Smooth muscle cell of the brain vasculature (primary cell): ENCODE data around the gene MACO1.
"Not testable (repeated sequence)": the region's sequence is repeated elsewhere in the genome, so short reads cannot be mapped to it uniquely, and the experiment has no call there.

Experiments
- DNase-seq: peaks from one replicate; pipeline ENCODE4 v3.0.0-alpha.2; 2012; ENCODE audit warnings: low read depth, low spot score

Gene MACO1

DNA sequence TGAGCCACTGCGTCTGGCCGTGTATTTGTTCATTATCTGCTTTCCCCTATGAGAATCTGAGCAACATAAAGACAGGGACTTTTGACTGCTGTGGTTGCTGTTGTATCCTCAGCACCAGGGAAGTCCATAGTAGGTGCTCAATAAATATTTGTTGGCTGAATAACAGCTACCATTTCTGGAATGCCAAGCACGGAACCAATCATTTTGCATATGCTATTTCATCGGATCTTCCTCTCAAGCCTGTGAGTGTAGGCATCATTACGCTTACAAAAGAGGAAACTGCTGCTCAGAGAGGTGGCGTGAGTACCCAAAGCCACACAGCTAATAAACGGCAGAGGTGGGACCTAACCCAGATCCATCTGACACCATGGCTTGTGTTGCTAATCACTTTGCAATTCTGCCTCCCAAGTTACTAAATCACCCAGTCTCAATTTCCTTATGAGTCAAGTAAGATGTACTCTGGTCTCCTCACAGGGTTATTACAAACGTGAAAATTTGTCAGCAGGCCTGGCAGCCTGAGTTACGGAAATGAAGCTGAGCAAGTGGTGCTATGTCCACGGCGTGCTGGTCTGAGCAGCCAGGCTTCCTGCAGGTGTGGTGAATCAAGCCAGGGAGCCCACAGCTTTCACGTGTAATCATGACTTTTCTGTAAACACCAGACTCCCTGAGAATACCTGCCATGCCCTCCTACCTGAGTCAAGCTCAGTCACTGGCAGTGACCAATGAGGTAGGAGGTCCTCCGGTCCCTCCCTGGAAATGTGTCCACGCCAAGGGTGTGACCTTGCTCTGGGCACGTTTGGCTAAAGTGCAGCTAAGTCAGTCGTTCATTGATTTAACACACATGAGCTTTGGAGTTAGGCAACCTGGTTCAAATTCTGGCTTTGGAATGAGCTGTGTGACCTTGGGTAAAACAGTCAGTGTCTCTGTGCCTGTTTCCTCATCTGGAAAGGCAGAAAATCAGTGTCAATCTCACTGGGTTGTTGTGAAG is 5.3 kb upstream of the MACO1 start:
- no peak for DNase-seq

DNA sequence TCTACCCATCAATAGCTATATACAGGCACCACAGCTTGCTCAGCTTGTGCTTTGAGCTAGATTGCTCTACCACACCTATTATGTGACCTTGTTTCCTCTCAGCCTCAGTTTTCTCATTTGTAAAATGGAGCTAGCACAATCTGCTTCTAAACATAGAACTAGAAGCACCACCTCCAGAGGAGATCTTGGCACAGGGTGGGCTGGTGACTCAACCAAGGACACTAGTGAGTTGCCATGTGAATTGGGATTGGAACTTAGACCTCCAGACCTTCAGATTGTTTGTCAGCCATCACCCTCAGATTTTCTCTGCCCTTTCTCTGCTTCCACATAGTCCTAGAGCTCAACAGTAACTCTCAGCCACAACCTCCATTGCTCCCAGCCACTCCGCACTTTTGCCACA is 3.0 kb upstream of the MACO1 start:
- no peak for DNase-seq

DNA sequence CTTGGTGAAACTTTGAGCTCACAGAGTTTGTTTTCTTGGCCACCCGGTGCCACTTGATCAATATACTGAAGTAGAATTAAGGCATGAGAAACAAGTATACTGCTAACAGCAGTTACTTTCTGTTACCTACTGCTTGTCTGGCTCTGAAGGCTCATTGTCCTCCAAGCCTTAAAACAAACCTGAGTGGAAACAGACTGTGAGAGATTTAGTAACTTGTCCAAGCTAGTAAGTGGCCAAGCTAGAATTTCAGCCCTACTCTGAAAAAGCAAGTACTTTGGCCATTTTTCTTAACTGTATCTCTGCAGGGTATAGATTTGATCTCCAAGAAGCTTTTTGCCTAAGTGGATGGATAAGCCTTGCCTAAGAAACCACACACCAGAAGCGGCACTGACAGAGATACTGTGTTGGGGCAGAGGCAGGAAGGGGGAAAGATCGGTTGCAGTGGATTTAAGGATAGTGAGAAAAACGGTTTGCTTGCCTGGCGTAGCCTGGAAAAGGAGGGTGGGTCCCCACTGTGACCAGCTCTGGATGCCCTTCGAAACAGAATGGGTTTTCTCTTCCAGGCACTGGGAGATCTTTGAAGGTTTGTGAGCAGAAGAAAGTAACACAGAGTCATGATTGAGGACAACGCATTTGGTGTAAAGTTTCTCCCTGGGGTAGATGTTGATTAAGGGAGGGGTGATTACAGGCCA is 2.1 kb upstream of the MACO1 start:
- DNase-seq: no peak

DNA sequence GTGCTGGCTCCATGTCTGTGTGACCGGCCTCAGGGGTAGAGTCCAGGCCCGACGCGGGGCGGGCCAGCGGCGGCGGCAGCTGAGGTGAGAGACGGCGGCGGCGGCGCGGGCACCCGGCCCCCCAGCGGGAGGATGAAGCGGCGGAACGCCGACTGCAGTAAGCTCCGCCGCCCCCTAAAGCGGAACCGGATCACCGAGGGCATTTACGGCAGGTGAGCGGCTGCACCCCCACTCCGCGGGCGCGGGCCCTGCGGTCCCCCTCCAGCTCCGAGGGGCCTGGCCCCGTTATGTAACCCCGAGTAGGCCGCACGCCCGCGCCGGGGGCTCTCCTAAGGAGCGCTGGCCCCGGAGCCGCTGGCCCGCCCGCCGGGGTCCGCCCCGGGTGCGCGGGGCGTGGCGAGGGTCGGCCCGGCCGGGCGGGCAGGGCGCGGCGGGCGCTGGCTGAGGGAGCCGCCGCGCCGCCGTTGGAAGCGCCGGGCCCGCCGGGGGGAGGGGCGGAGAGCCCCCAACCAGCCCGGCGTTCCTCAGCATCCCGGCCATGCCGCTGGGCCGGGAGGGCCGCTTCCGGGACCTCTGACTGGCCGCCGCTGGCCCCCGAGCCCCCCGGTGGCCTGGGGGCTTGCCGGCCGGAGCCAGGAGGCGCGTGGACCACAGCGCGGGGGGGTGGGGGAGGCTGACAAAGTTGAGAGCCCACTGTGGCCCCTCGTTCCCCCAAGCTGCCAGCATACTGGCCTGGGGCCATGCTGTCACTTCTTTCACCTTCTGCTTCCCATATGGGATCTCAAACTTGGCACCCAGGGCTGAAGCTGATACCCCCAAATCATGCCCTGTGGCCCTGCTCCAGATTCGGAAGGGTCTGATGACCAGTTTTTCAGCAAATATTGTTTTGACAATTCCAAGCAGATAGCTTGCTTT is 527 bp downstream of the MACO1 start:
- DNase-seq: no peak

DNA sequence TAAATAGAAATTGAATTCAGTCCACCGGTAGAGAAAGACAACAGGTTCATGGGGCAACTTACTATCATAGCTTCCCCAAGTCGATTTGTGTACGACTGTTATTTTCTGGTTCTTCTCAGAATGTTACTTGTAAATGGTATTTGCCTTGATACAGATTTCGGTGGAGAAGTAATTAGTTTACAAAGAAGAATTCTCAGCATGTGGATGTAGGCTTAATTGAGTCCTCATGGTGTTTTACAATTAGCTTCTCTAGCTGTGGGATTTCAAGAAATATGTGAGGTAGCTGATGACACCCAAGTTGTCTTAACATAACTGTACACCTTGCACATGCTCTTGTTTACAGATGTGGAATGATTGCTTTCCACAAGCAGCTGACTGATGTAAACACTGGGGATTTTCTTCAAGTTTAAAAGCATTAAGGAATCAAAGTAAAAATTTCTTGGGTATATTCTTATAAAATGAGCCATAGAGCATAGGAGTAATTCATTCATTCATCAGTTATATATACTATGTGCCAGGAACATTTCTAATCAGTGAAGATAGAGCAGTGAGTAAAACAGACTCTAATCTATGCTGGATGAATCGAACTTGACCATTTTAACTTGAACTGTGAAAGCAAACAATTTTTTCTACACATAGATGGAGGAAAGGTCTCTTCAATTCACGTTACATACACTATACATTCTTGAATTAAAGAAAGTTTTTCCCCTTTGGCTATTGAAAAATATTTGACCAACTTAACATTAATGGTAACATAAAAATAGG is 1.4 kb downstream of the MACO1 start:
- DNase-seq: no peak

DNA sequence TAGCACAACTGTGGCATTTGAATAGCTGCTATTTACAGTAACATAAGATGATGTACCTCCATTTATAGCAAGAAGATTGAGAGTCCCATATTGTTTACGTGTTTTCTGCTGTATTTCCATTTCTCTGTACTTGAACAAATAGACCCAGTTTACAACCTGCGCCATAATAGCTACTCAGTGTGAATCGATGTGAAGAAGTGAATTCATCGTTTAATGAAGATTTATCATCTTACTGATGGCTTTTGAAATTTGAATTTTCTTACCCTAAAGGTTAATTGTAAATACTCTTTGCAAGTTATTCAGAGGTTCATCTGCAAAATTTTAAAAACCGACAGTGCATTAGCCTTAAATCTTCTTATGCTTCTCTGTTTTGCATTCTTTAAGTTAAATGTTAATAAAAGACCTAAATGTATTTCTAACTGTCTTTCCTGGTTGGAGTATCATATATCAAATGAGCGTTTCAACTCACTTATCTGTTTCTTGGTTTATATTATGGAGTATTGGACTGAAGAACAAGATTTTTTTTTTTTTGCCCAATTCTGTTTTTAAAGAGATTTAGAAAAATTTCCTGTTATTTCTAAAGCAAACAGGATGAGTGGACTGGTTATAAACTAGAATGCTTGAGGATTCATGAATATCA is 2.2 kb downstream of the MACO1 start:
- no peak for DNase-seq

DNA sequence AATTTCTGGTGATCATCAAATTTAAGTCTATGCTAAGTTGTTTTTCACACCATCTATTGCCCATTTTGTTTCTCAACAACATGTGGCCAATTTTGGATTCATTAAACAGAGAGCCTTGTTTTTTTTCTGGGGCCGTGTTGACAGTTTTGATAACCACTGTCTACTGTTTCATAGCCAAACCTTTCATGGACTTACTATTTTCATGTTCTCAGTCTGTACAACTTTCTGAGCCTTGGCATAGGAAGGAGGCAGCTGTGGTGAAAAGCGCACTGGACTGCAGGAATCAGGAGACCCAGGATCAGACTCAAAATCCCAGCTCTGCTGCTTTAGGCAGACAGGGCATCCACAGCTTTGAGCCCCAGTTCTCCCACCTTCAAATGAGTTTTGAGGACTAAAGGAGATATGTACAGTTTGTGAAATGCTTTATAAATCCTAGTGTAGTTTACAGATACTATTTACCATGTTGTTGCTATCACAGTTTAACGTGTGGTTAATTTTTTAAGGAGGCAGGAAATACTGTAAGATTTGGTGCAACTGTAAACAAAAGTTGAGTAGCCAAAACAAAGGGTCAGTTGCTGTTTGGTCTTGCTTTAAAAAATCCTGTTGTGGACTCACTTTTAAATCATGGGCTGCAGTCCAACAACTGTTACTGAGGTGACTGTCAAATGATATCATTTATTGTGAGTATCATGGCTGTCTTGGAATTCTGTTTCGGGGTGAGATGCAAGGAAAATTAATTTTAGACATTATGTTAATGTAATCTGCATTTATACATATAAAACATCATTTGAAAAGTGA is 2.9 kb downstream of the MACO1 start:
- DNase-seq: no peak

DNA sequence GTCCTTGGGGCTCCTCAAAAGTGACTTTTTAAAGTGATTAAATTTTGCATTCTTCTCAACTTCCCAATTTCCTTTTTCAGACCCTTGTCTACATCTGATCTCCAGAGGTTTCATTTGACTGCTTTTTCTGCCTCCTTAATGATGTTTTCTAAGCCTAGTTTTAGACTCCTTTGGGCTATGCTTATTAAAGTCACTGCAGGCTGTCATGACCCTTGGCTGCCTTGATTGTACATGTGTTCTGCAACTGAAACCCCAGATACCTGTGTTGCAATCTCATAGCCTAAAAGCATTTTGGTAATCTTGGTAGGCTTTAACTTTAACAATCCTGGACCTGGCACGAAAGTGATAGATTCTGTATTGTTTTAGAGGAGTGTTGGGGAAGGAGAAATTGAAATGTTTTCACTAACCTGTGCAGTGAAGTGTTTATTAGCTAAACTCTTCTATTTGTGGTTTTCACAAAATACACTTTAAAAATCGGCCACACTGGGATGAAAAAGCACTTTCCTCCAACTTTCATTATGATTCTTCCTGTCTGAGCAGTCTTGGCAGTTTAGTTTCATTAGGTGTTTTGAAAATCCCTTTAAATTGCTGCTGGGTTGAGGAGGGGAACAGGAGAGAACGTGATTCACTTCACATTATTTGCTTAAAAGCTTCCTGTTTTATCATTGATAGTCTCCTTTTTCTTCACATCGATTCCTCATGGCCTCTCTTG is 4.9 kb downstream of the MACO1 start:
- DNase-seq: no peak

DNA sequence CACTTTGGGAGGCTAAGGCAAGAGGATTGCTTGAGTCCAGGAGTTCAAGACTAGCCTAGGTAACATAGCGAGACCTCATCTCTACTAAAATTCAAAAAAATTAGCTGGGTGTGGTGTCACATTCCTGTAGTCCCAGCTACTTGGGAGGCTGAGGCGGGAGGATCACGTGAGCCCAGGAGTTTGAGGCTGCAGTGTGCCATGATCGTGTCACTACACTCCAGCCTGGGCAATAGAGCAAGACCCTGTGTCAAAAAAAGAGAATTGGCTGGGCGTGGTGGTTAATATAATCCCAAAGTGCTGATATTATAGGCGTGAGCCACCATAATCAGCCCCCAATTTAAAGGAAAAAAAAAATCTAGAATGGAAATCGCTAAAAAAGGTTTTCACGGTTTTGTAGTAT is 7.0 kb downstream of the MACO1 start:
- DNase-seq: no peak

DNA sequence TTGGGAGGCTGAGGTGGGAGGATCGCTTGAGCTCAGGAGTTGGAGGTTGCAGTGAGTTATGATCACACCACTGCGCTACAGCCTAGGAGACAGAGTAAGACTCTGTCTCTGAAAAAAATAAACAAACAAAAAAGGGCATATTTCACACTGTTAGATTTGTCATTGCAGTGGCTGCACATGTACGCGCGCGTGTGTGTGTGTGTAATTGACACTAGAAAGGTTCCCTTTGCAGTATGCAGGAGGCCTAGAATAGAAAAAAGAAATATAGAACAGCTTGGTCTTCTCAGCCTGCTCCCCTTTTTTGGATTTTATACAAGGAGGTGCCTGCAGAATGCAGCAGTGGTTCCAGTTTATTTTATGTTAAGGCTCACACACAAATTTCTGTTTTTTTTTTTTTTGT is 8.6 kb downstream of the MACO1 start:
- DNase-seq: no peak

DNA sequence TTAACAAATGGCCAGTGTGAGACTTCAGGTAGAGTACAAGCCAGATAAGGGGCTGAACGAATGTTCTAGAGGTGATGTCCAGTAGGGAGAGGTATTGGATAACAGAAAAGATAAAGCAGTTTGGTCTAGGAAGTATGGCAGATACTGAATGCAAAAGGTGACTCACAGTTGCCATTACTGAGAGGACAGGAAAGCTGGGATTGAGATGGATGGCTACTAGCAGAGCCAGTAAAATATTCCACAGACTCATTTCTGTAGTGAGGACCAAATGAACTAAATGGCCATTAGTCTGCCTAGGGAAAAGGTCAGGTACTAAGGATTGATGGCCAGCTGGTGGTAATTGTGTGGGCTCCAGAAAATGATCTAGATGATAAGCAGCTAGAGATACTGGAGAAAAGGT is 11.5 kb downstream of the MACO1 start:
- DNase-seq: no peak

DNA sequence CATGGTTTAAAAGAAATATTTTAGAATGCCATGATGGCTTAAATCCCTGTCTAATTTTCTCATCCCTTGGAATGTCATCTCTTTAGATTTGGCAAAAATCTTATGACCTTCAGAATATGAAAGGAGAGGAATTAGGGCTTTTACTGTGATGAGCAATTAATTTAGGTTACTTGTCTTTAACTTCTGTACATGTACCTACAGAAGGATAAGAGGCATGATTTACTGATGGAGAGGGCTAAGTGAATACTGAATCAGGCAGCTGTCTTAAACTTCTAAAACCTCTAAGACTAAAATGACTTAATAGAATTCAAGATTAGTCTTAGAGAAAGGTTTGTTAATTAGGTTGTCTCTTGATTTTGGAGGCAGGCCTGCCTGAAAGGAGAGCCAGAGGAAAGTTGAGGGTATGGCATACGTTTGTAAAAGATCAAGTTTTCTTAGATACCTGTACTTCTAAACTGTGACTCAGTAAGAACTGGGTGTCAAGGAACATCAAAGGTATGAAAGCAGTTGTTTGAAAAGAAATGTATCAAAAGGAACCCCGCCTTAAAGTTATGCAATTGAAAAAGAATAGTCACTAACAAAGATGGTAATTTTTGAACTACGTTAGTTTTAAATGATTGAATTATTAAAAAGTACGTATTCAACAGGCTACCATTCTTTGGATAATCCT is 12.5 kb downstream of the MACO1 start:
- DNase-seq: no peak

DNA sequence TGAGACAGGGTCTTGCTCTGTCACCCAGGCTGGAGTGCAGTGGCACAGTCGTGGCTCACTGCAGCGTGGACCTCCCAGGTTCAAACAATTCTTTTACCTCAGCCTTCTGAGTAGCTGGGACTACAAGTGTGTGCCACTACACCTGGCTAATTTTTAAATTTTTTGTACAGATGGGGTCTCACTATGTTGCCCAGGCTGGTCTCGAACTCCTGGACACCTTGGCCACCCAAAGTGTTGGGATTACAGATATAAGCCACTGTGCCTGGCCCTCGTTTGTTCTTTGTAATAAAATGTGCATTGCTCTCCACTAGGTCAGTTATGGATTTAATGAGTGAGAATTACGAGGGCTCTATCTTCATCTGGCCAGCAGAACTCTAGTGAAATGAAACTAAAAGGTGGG is 13.9 kb downstream of the MACO1 start:
- DNase-seq: not testable (repeated sequence)

DNA sequence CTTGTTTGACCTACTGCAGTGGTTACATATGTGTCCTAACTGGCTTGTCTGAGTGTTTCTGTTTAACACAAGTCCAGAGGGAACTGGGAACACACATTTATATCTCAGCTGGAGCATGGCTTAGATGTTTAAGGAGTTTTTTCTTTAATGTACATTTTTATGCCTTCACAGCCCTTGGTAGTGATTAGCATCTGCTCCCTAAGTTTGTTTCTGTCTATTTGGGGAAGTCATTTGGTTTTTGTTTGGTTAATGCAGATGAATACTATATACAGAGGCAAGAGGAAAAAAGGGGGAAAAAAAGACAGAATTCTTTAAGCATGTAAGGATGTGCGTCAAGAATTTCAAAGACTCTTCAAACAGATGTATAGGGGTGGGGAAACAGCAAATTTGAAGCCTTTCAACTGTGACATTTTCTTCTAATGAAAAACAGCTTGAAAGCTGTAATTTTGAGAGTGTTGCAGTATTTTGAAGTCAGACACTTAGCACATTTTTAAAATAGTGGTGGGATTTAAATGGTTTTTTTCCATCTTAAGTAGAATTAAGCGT is 15.4 kb downstream of the MACO1 start:
- no peak for DNase-seq

DNA sequence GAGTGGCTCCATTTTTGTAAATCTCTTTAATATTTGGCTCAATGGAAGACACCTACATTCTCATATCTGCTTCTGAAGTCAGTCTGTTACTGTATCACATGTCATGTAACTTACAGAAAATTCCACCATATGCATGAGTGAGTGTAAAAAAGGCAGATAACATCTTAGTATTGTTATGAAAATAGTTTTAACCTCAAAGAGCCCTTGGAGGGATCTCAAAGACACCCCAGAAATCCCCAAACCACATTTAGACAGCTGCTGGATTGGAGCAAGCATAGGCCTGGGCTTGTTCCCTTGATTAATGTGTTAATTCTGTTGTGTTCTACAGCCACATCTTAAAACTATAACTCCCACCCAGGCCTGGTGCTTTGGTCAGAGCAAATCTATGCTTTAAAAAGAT is 16.9 kb downstream of the MACO1 start:
- DNase-seq: no peak

DNA sequence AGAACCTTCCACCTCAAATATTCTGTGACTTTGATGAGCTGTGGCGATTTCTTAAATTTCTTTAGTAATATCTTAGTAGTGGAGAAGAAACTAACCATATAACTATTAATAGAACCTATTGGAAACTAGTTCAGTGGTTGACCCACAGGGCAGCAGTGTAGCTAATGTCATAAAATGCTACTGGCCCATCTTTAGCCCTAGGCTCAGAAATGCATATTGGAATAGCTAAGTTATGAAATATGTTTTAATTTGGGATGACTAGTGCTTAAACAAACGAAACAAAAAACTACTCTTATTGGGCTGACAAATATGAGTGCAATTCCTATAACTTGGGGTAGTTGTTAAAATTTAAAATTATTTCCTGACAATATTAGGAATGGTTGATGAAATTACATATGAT is 20.2 kb downstream of the MACO1 start:
- DNase-seq: no peak

DNA sequence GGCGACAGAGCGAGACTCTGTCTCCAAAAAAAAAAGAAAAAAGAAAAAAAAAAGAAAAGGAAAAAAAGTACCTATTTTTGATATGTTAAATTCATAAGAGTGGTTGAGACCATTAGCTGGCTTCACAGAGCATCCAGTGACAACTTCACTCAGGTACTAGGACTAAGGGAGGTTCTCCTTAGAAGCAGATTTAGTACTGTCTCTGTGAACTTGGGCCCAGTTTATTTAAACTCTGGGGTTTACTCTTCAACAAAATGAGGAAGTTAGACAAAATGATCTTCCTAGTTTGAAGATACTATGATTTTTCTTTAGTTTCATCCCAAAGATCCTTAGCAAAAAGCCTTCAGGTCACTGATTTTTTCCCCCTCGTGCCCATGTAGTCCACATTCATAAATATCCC is 21.2 kb downstream of the MACO1 start:
- DNase-seq: no peak

DNA sequence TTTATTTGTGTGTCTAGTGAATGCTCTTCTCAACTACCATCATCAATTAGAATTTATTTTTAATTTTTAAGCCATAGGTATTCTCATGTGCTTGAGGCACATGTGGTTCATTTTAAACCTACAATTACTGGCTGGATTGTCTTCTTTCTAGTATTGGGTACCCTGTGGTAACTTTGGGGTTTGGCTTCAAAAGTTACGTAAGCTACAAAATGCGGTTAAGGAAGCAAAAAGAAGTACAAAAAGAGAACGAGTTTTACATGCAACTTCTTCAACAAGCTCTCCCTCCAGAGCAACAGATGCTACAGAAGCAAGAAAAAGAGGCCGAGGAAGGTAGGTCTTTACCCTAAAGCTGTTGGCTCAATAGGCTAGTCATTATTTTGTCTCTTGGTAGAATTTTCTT is 25.8 kb downstream of the MACO1 start:
- no peak for DNase-seq
